Mucosa of rectum (tissue), 2 donors: ENCODE measurements around the gene CUL1.

Experiments used
- H3K27ac ChIP-seq, 2 donors: one replicate each; pipeline ENCODE4 v1.7.0; 2013; ENCODE audit warnings: inconsistent platforms in 2 of 2, low read depth in 2 of 2, low read length in 2 of 2
- H3K27me3 ChIP-seq, 2 donors: one replicate each; pipeline ENCODE4 v1.7.0; 2013; ENCODE audit warnings: low read length in 2 of 2; ENCODE audit not compliant: control insufficient read depth in 2 of 2, insufficient read depth in 2 of 2
- H3K36me3 ChIP-seq, 2 donors: one replicate each; pipeline ENCODE4 v1.7.0; 2013; ENCODE audit warnings: low read length in 2 of 2; ENCODE audit not compliant: control insufficient read depth in 2 of 2, insufficient read depth in 2 of 2
- H3K4me1 ChIP-seq, 2 donors: one replicate each; pipeline ENCODE4 v1.7.0; 2013; ENCODE audit warnings: low read length in 2 of 2, mild to moderate bottlenecking in 1 of 2; ENCODE audit not compliant: control insufficient read depth in 2 of 2, insufficient read depth in 2 of 2
- H3K4me3 ChIP-seq, 2 donors: one replicate each; pipeline ENCODE4 v1.7.0; 2013; ENCODE audit warnings: low read length in 2 of 2
- H3K9ac ChIP-seq, 2 donors: one replicate each; pipeline ENCODE4 v1.7.0; 2013; ENCODE audit warnings: low read length in 2 of 2, low read depth in 1 of 2, mild to moderate bottlenecking in 1 of 2
- H3K9me3 ChIP-seq, 2 donors: one replicate each; pipeline ENCODE4 v1.7.0; 2013; ENCODE audit warnings: low read length in 2 of 2; ENCODE audit not compliant: control insufficient read depth in 2 of 2
- donor health status: healthy.
- donor health status: Normal muscosa, but diverticular disease.

The CUL1 gene

DNA sequence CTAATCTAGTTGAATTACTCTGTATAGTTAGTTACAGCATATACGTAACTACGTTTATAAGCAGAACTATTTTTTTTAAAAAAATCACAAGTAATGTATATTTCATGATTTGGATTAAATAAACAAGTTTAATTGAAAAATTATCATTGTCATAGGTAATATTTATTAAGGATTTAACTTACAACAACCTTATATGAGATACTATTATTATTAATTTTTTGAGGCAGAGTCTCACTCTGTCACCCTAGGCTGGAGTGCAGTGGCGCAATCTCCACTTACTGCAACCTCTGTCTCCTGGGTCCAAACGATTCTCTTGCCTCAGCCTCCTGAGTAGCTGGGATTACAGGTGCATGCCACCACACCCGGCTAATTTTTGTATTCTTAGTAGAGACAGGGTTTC, 4.1 kb upstream of the CUL1 start:
- Histone ChIP-seq H3K4me1 (peaks cover 0 to 5% of the 10 kb centered on the region in 2 donors), H3K9ac (no peak overlapping the region), H3K27me3 (no peaks in the 10 kb centered on the region), H3K27ac (no peak overlapping the region), H3K9me3 (no peaks in the 10 kb centered on the region), H3K36me3 (no peaks in the 10 kb centered on the region), H3K4me3 (no peak overlapping the region)

DNA sequence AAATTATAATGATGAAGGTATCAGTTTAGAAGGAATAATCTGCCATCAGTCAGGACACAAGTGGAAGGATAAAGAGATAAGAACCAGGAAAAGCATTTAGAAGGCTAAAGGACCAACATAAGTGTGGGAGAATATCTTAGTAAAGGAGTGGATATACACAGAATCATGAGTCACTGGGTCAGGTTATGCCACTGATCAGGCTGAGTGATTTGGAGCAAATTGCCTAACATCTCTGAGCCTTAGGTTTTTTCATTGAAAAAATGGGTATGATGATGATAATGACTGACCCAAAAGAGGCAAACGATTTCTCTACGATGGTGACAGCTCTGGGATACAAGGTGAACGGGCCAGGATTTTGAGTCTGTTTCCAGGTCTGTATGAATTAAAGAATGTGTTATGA, 2.8 kb upstream of the CUL1 start:
- H3K4me1 ChIP-seq = peaks cover 2 to 12% of the 10 kb centered on the region in 2 donors
- H3K9me3 ChIP-seq = no peaks in the 10 kb centered on the region
- no peak overlapping the region for H3K27ac ChIP-seq
- no peak overlapping the region for H3K4me3 ChIP-seq
- no peaks in the 10 kb centered on the region for H3K36me3 ChIP-seq
- no peak overlapping the region for H3K9ac ChIP-seq
- no peaks in the 10 kb centered on the region for H3K27me3 ChIP-seq

DNA sequence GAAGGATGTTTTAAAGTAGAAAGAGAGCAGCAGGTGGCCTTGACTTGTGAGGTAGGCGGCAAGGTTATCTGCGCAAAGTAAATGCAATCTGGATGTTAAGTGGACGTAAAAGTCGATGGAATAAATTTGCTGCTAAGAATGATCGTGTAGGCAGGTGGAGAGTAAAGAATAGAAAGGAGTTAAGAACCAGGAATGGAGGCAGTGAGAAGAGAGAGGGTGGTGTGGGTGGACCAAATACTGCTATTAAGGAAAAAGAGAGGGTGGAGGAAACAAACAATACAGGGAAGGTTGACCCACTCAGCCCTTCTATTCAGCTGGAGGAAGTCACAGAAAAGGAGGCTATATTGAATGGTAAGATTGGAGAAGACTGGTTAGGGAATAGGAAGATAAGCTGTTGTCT, 1.9 kb upstream of the CUL1 start:
- Histone ChIP-seq H3K27me3 (no peaks in the 10 kb centered on the region), H3K36me3 (no peaks in the 10 kb centered on the region), H3K4me1 (peaks cover 2 to 16% of the 10 kb centered on the region in 2 donors), H3K27ac (no peak overlapping the region), H3K9ac (no peak overlapping the region), H3K4me3 (no peak overlapping the region), H3K9me3 (no peaks in the 10 kb centered on the region)

- peak overlapping the region; percentile 92 for H3K27ac ChIP-seq
Observed at GRCh38 chr7:148697256-148698006, 1.3 kb upstream of the CUL1 start.

DNA sequence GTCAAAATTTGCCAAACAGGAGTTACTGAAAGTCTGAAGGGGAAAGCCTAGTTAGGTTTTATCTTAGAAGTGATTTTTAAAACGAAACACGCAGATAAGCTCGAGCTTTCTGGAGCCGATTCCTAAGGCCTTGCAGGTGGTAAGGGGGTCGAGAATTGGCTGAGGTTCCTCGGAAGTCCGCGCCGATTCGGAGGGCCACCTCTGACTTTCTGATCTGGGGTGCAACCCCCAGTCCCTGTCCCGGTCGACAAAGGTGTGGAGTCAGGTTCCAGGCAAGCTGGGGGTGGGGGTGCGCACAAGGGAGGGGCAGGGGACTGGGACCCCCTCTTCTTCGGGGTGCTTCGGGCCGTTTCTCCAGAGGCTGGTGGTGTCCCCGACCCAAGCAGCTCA, 701 bp upstream of the CUL1 start:
- Histone ChIP-seq H3K9ac (peak overlapping the region; percentile 63 to 96), H3K36me3 (no peaks in the 10 kb centered on the region), H3K9me3 (no peaks in the 10 kb centered on the region), H3K4me3 (peak overlapping the region; percentile 82 to 90), H3K4me1 (peaks cover 7 to 20% of the 10 kb centered on the region in 2 donors), H3K27ac (peak overlapping the region; percentile 92), H3K27me3 (no peaks in the 10 kb centered on the region)

More at GRCh38 chr7:148697256-148698006, 1.3 kb upstream of the CUL1 start:
- Histone ChIP-seq H3K27me3 (no peaks in the 10 kb centered on the region), H3K9ac (peak overlapping the region; percentile 63 to 96), H3K4me1 (peaks cover 2 to 16% of the 10 kb centered on the region in 2 donors), H3K9me3 (no peaks in the 10 kb centered on the region), H3K36me3 (no peaks in the 10 kb centered on the region), H3K4me3 (peak overlapping the region; percentile 82 to 90)

DNA sequence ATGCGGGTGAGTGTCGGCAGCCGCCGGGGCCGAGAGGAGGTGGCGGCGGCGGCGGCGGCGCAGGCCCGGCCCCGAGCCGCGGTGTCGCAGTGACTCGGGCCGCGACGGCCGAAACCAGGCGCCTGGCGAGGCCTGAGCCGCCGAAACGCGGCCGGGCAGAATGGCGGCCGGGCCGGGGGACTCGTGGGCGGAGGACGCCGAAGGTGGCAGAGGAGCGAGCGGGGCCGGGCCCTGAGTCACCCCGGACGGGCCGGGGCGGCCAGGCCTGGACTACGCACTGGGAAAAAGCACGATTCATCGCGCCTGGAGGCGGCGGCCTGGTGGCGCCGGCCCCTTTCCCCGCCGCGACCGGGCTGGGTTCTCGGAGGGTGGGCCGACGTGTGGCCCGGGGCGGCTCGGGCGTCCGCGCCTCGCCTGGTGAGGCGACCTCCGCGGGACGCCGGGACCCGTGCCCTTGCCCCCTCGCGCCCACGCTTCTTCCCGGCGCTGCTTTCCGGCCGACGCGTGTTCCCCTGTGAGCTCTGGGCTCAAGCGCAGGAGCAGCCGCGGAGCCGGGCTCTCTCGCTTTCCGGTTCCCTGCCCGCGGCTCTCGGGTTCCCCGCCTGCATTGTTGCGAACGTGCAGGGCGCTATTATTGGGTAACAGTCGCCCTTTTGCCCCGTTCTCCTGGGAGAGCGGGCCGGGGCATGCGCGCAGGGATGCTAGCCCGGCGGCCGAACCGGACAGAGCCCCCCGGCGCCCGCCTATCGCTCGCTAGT, 500 bp downstream of the CUL1 start:
- Histone ChIP-seq H3K9ac (peak overlapping the region; percentile 77 to 96), H3K27ac (peak overlapping the region; percentile 92), H3K36me3 (no peaks in the 10 kb centered on the region), H3K27me3 (no peaks in the 10 kb centered on the region), H3K9me3 (no peaks in the 10 kb centered on the region), H3K4me3 (peak overlapping the region; percentile 82 to 90), H3K4me1 (peaks cover 9 to 20% of the 10 kb centered on the region in 2 donors)

DNA sequence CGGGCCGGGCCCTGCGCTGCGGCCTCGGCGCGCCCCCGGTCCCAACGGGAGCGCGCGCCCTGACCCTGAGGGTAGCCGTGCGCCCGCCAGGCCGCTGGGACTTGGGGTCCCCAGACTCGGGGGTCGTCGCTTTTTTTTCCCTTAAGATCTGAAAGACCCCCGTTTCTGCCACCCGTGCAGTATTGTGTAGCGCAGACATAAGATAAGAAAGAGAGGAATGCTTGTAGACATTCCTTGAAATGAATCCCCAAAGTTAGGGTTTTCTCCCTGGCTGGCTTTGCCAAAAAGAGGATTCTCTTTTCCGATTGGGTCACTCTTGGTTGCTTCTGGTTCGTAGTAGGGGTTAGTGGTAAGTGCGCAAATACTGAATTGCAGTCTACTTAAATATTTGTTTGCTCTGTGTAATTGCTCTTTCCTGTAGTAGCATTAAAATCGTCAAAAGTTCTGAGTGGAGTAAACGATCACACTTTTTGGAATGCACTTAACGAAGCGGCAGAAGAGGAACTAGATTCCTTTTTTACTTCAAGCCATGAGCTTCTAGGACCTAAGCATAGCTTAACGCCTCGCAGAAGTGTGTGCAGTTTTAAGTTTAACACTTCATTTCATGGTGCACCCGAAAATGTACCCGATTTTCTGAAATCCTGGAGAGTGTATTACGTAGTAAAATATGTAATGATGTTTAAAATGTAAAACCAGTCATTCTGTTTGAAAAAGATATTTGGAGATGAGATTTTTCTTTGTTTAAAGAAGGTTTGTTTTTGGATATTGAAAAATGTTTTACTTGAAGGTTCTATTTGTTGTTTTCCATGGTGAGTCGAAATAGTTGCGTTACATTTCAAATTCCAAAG, 1.3 kb downstream of the CUL1 start:
- Histone ChIP-seq H3K27ac (peak overlapping the region; percentile 92), H3K36me3 (no peaks in the 10 kb centered on the region), H3K9ac (peak overlapping the region; percentile 77 to 96), H3K9me3 (no peaks in the 10 kb centered on the region), H3K4me1 (peaks cover 9 to 20% of the 10 kb centered on the region in 2 donors), H3K27me3 (no peaks in the 10 kb centered on the region), H3K4me3 (peak overlapping the region; percentile 82 to 90)

DNA sequence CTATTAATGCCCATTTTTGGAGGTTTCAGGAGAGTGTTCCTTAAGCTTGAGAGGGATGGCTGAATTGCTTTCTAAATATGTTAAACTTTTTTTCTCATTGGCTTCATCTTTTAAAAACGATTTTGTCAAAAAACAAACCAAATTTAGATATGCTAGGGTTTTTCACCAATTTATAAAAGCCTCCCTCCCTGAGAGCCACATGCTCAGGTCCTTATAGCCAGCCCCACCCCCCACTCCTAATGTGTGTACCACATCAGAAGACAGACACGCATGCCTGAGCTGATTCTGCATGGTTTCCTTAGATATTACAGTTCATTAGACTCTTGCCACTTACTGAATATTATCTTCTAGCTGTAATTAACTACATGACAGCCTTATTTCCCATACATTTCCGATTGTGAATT, 2.0 kb downstream of the CUL1 start:
- Histone ChIP-seq H3K27ac (no peak overlapping the region), H3K4me3 (peak overlapping the region; percentile 82 to 90), H3K4me1 (peaks cover 11 to 23% of the 10 kb centered on the region in 2 donors), H3K9me3 (no peaks in the 10 kb centered on the region), H3K36me3 (no peaks in the 10 kb centered on the region), H3K9ac (peak overlapping the region in 1 of 2 donors; percentile 5), H3K27me3 (no peaks in the 10 kb centered on the region)

GRCh38 chr7:148701414-148701813, 2.7 kb downstream of the CUL1 start:
- no peak overlapping the region for H3K27ac ChIP-seq
- no peaks in the 10 kb centered on the region for H3K9me3 ChIP-seq
- peaks cover 18 to 24% of the 10 kb centered on the region in 2 donors for H3K4me1 ChIP-seq
- no peak overlapping the region for H3K9ac ChIP-seq
- H3K27me3 ChIP-seq = no peaks in the 10 kb centered on the region
- no peak overlapping the region for H3K4me3 ChIP-seq
- H3K36me3 ChIP-seq = no peaks in the 10 kb centered on the region
